ENCODE measurements around the gene TRIM38. TPM values are rescaled to one million over a fixed set of nuclear protein-coding genes. Genes with fewer than 3 reads are reported as not detected.

TRIM38 gene
- total RNA-seq, 1 experiment from 2014 or later = 0.70 TPM

DNA sequence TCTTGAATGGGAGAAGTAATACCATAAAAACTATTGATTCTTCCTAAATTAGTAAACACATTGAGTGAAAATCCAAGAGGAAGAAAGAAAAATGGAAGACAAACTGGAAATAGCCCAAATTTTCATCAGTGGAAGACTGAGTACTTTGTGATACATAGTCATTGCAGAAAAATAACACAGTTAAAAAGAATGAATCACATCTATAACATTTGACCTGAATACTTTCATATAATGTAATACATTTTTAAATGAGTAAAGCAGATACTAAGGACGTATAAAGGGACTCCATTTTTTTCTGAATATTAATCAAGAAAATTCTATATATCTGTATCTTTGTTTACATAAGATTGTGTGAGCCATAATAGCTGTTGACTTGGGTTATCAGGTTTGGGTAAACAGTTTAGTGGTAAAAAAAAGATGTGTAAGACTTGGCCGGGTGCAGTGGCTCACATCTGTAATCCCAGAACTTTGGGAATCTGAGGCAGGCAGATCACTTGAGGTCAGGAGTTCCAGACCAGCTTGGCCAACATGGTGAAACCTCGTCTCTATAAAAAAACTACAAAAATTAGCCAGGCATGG lies 27.8 kb upstream of the TRIM38 start:
- Histone ChIP-seq H3K9me3 (no peaks in the 10 kb centered on the region), H3K4me1 (no peaks in the 10 kb centered on the region; the same call in 1 of the 2 replicates), H3K4me3 (ENCODE audit: low read depth, low read length) (no peak overlapping the region), H3K36me3 (ENCODE audit: control insufficient read depth, insufficient read depth, low read length) (no peaks in the 10 kb centered on the region), H3K27me3 (replicated peaks; ENCODE audit: control insufficient read depth, insufficient read depth, low read length) (no peaks in the 10 kb centered on the region; the same call in 1 of the 2 replicates)
- H3K27ac Mint-ChIP-seq (ENCODE audit: unreplicated experiment) = no peak overlapping the region
- intact Hi-C loops (cut with micrococcal nuclease; ENCODE audit: unreplicated experiment) = no loop called here
- H3K9me3 Mint-ChIP-seq (ENCODE audit: unreplicated experiment) = peaks cover 9% of the 10 kb centered on the region
- peaks cover 6% of the 10 kb centered on the region for H3K4me1 Mint-ChIP-seq (ENCODE audit: low read depth, unreplicated experiment)
- ChIA-PET POLR2A (no interaction called here), CTCF (no interaction called here)
- no peak overlapping the region for H3K4me3 Mint-ChIP-seq (ENCODE audit: unreplicated experiment)
- BruUV-seq (replicated peaks) = no TSS peak
- H3K36me3 Mint-ChIP-seq (ENCODE audit: insufficient read depth, unreplicated experiment) = no peaks in the 10 kb centered on the region
- DNase-seq = no peak
- TF ChIP-seq CTCF (IDR thresholded peaks at IDR 0.05; ENCODE audit: insufficient read depth in 1 of 2, low read depth in 1 of 2, low read length in 1 of 2, severe bottlenecking in 1 of 2, unreplicated experiment in 1 of 2) = no peak
- no peaks in the 10 kb centered on the region for H3K27me3 Mint-ChIP-seq (ENCODE audit: insufficient read depth, unreplicated experiment)

GRCh38 chr6:25935953-25936352 lies 26.6 kb upstream of the TRIM38 start:
- Histone ChIP-seq H3K4me3 (ENCODE audit: low read depth, low read length) (no peak overlapping the region), H3K36me3 (ENCODE audit: control insufficient read depth, insufficient read depth, low read length) (no peaks in the 10 kb centered on the region), H3K9me3 (no peaks in the 10 kb centered on the region), H3K4me1 (no peaks in the 10 kb centered on the region; the same call in 1 of the 2 replicates), H3K27me3 (replicated peaks; ENCODE audit: control insufficient read depth, insufficient read depth, low read length) (no peaks in the 10 kb centered on the region; the same call in 1 of the 2 replicates)
- no peaks in the 10 kb centered on the region for H3K36me3 Mint-ChIP-seq (ENCODE audit: insufficient read depth, unreplicated experiment)
- no peak for DNase-seq
- no peak for TF ChIP-seq CTCF (IDR thresholded peaks at IDR 0.05; ENCODE audit: insufficient read depth in 1 of 2, low read depth in 1 of 2, low read length in 1 of 2, severe bottlenecking in 1 of 2, unreplicated experiment in 1 of 2)
- peaks cover 9% of the 10 kb centered on the region for H3K9me3 Mint-ChIP-seq (ENCODE audit: unreplicated experiment)
- intact Hi-C loops (cut with micrococcal nuclease; ENCODE audit: unreplicated experiment) = no loop called here
- CTCF ChIA-PET = no interaction called here
- H3K4me3 Mint-ChIP-seq (ENCODE audit: unreplicated experiment) = no peak overlapping the region
- no peak overlapping the region for H3K27ac Mint-ChIP-seq (ENCODE audit: unreplicated experiment)
- H3K4me1 Mint-ChIP-seq (ENCODE audit: low read depth, unreplicated experiment) = peaks cover 5% of the 10 kb centered on the region
- POLR2A ChIA-PET = no interaction called here
- BruUV-seq (replicated peaks) = no TSS peak
- no peaks in the 10 kb centered on the region for H3K27me3 Mint-ChIP-seq (ENCODE audit: insufficient read depth, unreplicated experiment)

GRCh38 chr6:25939593-25939992 lies 23.0 kb upstream of the TRIM38 start:
- no peaks in the 10 kb centered on the region; the same call in 1 of the 2 replicates for H3K27me3 ChIP-seq (replicated peaks; ENCODE audit: control insufficient read depth, insufficient read depth, low read length)
- DNase-seq = no peak
- peaks cover 3% of the 10 kb centered on the region; the same call in 1 of the 2 replicates for H3K4me1 ChIP-seq
- Mint-ChIP-seq H3K4me3 (ENCODE audit: unreplicated experiment) (no peak overlapping the region), H3K27ac (ENCODE audit: unreplicated experiment) (no peak overlapping the region), H3K36me3 (ENCODE audit: insufficient read depth, unreplicated experiment) (no peaks in the 10 kb centered on the region), H3K27me3 (ENCODE audit: insufficient read depth, unreplicated experiment) (no peaks in the 10 kb centered on the region), H3K9me3 (ENCODE audit: unreplicated experiment) (no peaks in the 10 kb centered on the region), H3K4me1 (ENCODE audit: low read depth, unreplicated experiment) (peaks cover 5% of the 10 kb centered on the region)
- H3K4me3 ChIP-seq (ENCODE audit: low read depth, low read length) = no peak overlapping the region
- no peak for TF ChIP-seq CTCF (IDR thresholded peaks at IDR 0.05; ENCODE audit: insufficient read depth in 1 of 2, low read depth in 1 of 2, low read length in 1 of 2, severe bottlenecking in 1 of 2, unreplicated experiment in 1 of 2)
- ChIA-PET CTCF (interaction anchor here (0.7 kb wide), 1 partner anchor 34 kb away, joined by 6 read pairs; no protein-coding TSS in a partner anchor), POLR2A (no interaction called here)
- H3K9me3 ChIP-seq = no peaks in the 10 kb centered on the region
- no peaks in the 10 kb centered on the region for H3K36me3 ChIP-seq (ENCODE audit: control insufficient read depth, insufficient read depth, low read length)
- intact Hi-C loops (cut with micrococcal nuclease; ENCODE audit: unreplicated experiment) = no loop called here
- no TSS peak for BruUV-seq (replicated peaks)
